K562 (cell line): ENCODE data around the gene NR4A2. TPM values are rescaled to one million over a fixed set of nuclear protein-coding genes. Genes with fewer than 3 reads are reported as not detected.
A peak's percentile ranks its signal among the peaks of the same experiment; 100 is the strongest.

Experiments
- ARID4B ChIP-seq: sonication (generic); formaldehyde crosslinking; IDR thresholded peaks from 2 replicates; pipeline ENCODE4 v1.8.0; 2022; ENCODE audit warnings: mild to moderate bottlenecking, missing genetic modification reagents
- CREB3L1 ChIP-seq: fragments of 450-650 bp; IDR thresholded peaks from 2 replicates; pipeline ENCODE4 v1.6.1; 2014; ENCODE audit warnings: low read depth, mild to moderate bottlenecking, moderate library complexity, borderline replicate concordance
- CTBP1 ChIP-seq: fragments of 450-650 bp; IDR thresholded peaks from 2 replicates; pipeline ENCODE4 v1.6.1; 2016; ENCODE audit warnings: borderline replicate concordance
- CTCF ChIP-seq, 3 experiments: IDR thresholded peaks in 2 of 3; conservative IDR thresholded peaks in 1 of 3; 2 replicates each; pipeline ENCODE4 v1.5.1; 2011 to 2012; ENCODE audit warnings: low read length in 3 of 3, mild to moderate bottlenecking in 3 of 3, control low read depth in 2 of 3, improper control_type of control experiment in 1 of 3, inconsistent platforms in 1 of 3, low read depth in 1 of 3, mixed read lengths in 1 of 3, moderate library complexity in 1 of 3; ENCODE audit not compliant: insufficient read depth in 2 of 3
- ELF2 ChIP-seq: fragments of 250-450 bp; sonication (Bioruptor Pico); IDR thresholded peaks from 2 replicates; pipeline ENCODE4 v1.5.0; 2021; ENCODE audit warnings: mild to moderate bottlenecking
- ETV1 ChIP-seq: fragments of 450-650 bp; conservative IDR thresholded peaks from 2 replicates; pipeline ENCODE4 v1.6.1; 2016; ENCODE audit warnings: missing genetic modification characterization, control low read depth, low read depth, missing compliant biosample characterization
- ETV5 ChIP-seq: sonication (generic); formaldehyde crosslinking; IDR thresholded peaks from 2 replicates; pipeline ENCODE4 v1.4.0; 2020; ENCODE audit warnings: low read depth, mild to moderate bottlenecking, missing genetic modification reagents
- GABPA ChIP-seq: fragments of 200-800 bp; sonication (Bioruptor generic); conservative IDR thresholded peaks from 2 replicates; pipeline ENCODE4 v1.6.1; 2016; ENCODE audit warnings: low read depth, missing genetic modification characterization, missing compliant biosample characterization
- GTF2A2 ChIP-seq: IDR thresholded peaks from 2 replicates; pipeline ENCODE4 v1.6.1; 2016; ENCODE audit warnings: mild to moderate bottlenecking, missing genetic modification characterization, missing compliant biosample characterization
- HDGF ChIP-seq: fragments of 450-650 bp; IDR thresholded peaks from 2 replicates; pipeline ENCODE4 v1.6.1; 2016
- HIVEP1 ChIP-seq: fragments of 250-450 bp; sonication (Bioruptor Pico); IDR thresholded peaks from 2 replicates; pipeline ENCODE4 v1.4.0; 2020; ENCODE audit warnings: mild to moderate bottlenecking
- KDM5B ChIP-seq: fragments of 200-600 bp; sonication (generic); IDR thresholded peaks from 2 replicates; pipeline ENCODE4 v1.6.1; 2012; ENCODE audit warnings: low read depth, mild to moderate bottlenecking, moderate library complexity, low read length, control low read depth, inconsistent platforms; ENCODE audit not compliant: insufficient replicate concordance
- L3MBTL2 ChIP-seq: fragments of 450-650 bp; IDR thresholded peaks from 2 replicates; pipeline ENCODE4 v1.6.1; 2016; ENCODE audit warnings: mild to moderate bottlenecking, moderate library complexity
- NCOA4 ChIP-seq: fragments of 450-650 bp; IDR thresholded peaks from 2 replicates; pipeline ENCODE4 v1.6.1; 2018; ENCODE audit warnings: mild to moderate bottlenecking; ENCODE audit not compliant: partially characterized antibody
- NEUROD1 ChIP-seq: fragments of 150-350 bp; IDR thresholded peaks from 2 replicates; pipeline ENCODE4 v1.6.1; 2014; ENCODE audit warnings: borderline replicate concordance, low read length, low read depth; ENCODE audit not compliant: partially characterized antibody
- RFX5 ChIP-seq: IDR thresholded peaks from 2 replicates; pipeline ENCODE4 v1.6.1; 2011; ENCODE audit warnings: low read depth, mild to moderate bottlenecking, improper control_type of control experiment, low read length
- TAF9B ChIP-seq: fragments of 450-650 bp; IDR thresholded peaks from 2 replicates; pipeline ENCODE4 v1.6.1; 2018; ENCODE audit warnings: mild to moderate bottlenecking; ENCODE audit not compliant: partially characterized antibody
- TBP ChIP-seq: optimal IDR thresholded peaks from 2 replicates; pipeline ENCODE3; 2011; ENCODE audit warnings: low read depth, low read length, improper control_type of control experiment
- ZFPM2 ChIP-seq: fragments of 250-450 bp; sonication (Bioruptor Pico); IDR thresholded peaks from 2 replicates; pipeline ENCODE4 v1.5.1; 2022; ENCODE audit warnings: mild to moderate bottlenecking
- ZNF76 ChIP-seq: fragments of 250-450 bp; sonication (Bioruptor Pico); IDR thresholded peaks from 2 replicates; pipeline ENCODE4 v1.4.0; 2020; ENCODE audit warnings: mild to moderate bottlenecking, moderate library complexity, borderline replicate concordance
- polyA plus RNA-seq, 8 experiments: library from polyadenylated mRNA; depleted of rRNA in 4 of 8; stranded (reverse) in 5 of 8; unstranded in 3 of 8; fragments of >200 nt; fragmentation: Nextera tagmentation in 2 of 8; fragmentation: Illumina TruSeq in 1 of 8; extraction: Ambion mirVana in 2 of 8; extraction: Trizol in 1 of 8; gene quantifications; 2 replicates each; pipeline versions ENCODE4 v1.2.1 to v1.2.3, GENCODE V29; 2011 to 2014; ENCODE audit warnings: inconsistent platforms in 1 of 8, missing spikeins in 1 of 8
- total RNA-seq, 7 experiments: library from RNA; depleted of rRNA in 6 of 7; stranded (reverse); fragments of >200 nt in 6 of 7; fragmentation: Illumina TruSeq in 2 of 7; extraction: Trizol in 2 of 7; gene quantifications; 2 replicates each; pipeline versions ENCODE4 v1.2.1 to v1.2.3, GENCODE V29; 2011 to 2021; ENCODE audit warnings: low replicate concordance in 1 of 7

Gene NR4A2
- total and polyA plus RNA-seq, 9 of the 15 experiments (the other 6 are each of a cell fraction or from before 2014, with no cell fraction given): 0.94 to 5.1 (median 1.3) TPM

- TF ChIP-seq ZFPM2 (no peak), HDGF (no peak), L3MBTL2 (peak; percentile 84), ETV1 (peak; percentile 83), TAF9B (peak; percentile 11), KDM5B (no peak), GABPA (tag) (no peak), GTF2A2 (tag) (no peak), CREB3L1 (peak; percentile 36; the same call in 1 of the 2 replicates), CTCF (IDR thresholded peaks at IDR 0.05 in 2 of 3, conservative IDR thresholded peaks at IDR 0.05 in 1 of 3; ENCODE audit: insufficient read depth in 2 of 3, low read depth in 1 of 3, low read length in 3 of 3) (peak in 2 of 3 experiments; percentile 14 to 27; a peak in 2 of 6 replicates), NEUROD1 (no peak), ARID4B (CRISPR knock-in tag) (peak; percentile 61), RFX5 (no peak), CTBP1 (peak; percentile 17; the same call in 1 of the 2 replicates), ETV5 (CRISPR knock-in tag) (peak; percentile 78), HIVEP1 (no peak), ELF2 (CRISPR knock-in tag) (no peak), NCOA4 (no peak), TBP (peak; percentile 21), ZNF76 (no peak)
These were observed 12.6 kb downstream of the NR4A2 start (continued) for GRCh38 chr2:156319811-156320485.
